HG03460 (cell line): ENCODE results near the gene VPS18.

Experiments
- ATAC-seq: cut with Tn5 transposase; IDR thresholded peaks from one replicate; pipeline ENCODE4 v1.9.1; 2021; ENCODE audit not compliant: unreplicated experiment

Gene VPS18

DNA sequence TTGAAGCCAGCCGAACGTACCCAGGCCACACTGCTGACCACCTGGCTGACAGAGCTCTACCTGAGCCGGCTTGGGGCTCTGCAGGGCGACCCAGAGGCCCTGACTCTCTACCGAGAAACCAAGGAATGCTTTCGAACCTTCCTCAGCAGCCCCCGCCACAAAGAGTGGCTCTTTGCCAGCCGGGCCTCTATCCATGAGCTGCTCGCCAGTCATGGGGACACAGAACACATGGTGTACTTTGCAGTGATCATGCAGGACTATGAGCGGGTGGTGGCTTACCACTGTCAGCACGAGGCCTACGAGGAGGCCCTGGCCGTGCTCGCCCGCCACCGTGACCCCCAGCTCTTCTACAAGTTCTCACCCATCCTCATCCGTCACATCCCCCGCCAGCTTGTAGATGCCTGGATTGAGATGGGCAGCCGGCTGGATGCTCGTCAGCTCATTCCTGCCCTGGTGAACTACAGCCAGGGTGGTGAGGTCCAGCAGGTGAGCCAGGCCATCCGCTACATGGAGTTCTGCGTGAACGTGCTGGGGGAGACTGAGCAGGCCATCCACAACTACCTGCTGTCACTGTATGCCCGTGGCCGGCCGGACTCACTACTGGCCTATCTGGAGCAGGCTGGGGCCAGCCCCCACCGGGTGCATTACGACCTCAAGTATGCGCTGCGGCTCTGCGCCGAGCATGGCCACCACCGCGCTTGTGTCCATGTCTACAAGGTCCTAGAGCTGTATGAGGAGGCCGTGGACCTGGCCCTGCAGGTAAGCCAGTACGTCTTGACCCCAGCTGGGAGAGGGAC is 6.2 kb downstream of the VPS18 start:
- no peak for ATAC-seq

DNA sequence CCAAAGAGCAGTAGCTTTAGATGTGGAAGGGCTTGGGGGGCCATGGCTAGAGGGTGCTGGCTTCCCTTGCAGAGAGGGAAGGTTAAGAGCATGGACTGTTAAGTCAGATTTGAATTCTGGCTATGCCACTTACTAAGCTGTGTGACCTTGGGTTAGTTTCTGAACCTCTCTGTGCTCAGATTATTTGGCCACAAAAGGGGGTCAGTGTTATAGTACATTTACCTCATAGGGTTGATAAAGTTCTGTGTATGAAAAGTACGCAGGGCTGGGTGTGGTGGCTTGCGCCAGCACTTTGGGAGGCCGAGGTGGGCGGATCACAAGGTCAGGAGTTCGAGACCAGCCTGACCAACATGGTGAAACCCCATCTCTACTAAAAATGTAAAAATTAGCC is 6.8 kb downstream of the VPS18 start:
- no peak for ATAC-seq

DNA sequence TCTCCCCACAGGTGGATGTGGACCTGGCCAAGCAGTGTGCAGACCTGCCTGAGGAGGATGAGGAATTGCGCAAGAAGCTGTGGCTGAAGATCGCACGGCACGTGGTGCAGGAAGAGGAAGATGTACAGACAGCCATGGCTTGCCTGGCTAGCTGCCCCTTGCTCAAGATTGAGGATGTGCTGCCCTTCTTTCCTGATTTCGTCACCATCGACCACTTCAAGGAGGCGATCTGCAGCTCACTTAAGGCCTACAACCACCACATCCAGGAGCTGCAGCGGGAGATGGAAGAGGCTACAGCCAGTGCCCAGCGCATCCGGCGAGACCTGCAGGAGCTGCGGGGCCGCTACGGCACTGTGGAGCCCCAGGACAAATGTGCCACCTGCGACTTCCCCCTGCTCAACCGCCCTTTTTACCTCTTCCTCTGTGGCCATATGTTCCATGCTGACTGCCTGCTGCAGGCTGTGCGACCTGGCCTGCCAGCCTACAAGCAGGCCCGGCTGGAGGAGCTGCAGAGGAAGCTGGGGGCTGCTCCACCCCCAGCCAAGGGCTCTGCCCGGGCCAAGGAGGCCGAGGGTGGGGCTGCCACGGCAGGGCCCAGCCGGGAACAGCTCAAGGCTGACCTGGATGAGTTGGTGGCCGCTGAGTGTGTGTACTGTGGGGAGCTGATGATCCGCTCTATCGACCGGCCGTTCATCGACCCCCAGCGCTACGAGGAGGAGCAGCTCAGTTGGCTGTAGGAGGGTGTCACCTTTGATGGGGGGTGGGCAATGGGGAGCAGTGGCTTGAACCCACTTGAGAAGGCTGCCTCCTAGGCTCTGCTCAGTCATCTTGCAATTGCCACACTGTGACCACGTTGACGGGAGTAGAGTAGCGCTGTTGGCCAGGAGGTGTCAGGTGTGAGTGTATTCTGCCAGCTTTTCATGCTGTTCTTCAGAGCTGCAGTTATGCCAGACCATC is 8.6 kb downstream of the VPS18 start:
- no peak for ATAC-seq

DNA sequence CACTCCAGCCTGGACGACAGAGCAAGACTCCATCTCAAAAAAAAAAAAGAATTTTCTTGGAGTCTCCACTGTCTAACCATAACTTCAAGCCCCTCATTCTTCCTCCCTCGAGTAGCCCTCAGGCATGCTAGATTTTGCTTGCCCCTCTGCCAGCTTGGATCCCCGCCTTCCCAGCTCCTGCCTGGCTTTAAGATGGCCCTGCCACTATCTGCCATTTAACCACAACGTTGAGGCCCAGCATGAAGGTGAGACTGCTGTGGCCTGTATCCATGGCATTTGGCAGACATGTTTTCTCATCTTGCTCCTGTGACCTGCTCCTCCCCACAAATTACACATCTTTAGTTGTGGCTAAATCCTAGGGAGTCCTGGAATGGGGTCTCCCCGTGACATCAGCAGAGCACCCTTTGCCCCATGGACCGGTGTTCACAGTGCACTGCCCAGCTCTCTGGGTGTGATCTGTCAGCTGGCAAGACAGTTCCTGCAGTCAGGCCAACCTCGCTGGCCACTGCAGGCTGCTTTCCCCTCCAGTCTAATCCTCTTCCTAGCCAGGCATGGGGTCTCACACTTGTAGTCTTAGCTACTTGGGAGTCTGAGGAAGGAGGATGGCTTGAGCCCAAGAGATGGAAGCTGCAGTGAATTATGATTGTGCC is 10.4 kb downstream of the VPS18 start:
- no peak for ATAC-seq

DNA sequence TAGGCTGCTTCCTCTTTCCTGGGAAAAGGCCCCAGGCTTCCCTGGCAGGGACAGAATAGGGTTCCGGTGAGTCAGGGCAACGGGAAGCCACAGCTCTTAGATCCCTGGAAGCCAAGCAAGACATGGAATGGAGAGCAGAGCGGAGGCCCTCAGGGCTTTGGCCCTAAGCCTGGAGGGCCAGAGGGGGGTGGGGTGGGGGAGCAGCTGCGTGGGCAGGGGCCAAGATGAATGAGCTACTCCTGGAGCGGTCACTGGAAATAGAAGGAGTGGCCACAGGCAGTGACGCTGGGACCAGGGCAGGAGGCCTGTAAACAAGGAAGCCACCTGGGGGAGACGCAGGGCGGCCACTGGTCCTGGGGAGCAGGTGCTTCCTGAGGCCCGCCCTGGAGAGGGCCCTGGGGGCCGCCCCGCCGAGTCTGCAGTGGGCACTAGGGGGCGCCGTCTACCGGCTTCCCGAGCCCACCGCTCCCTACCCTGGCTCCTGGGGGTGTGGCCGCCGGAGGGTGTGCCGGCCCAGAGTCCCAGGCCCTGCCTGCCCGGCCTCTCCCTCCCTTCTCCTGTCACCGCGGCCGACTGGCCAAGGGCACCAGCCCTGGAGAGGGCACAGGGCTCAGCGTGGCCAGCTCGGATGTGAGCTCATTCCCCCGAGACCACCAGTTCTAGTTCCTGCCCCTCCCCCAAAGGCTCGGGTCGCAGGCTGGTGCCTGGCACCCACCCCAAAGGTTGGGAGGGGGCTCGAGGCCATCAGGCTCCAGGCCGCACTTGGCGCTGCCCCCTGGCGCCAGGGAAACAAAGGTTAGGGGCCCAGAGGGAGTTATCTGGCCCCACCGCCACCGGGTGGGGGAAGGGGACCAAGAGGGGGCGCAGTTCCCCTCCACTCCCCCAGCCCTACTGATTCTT is 12.1 kb downstream of the VPS18 start:
- ATAC-seq, result peak; percentile 76

DNA sequence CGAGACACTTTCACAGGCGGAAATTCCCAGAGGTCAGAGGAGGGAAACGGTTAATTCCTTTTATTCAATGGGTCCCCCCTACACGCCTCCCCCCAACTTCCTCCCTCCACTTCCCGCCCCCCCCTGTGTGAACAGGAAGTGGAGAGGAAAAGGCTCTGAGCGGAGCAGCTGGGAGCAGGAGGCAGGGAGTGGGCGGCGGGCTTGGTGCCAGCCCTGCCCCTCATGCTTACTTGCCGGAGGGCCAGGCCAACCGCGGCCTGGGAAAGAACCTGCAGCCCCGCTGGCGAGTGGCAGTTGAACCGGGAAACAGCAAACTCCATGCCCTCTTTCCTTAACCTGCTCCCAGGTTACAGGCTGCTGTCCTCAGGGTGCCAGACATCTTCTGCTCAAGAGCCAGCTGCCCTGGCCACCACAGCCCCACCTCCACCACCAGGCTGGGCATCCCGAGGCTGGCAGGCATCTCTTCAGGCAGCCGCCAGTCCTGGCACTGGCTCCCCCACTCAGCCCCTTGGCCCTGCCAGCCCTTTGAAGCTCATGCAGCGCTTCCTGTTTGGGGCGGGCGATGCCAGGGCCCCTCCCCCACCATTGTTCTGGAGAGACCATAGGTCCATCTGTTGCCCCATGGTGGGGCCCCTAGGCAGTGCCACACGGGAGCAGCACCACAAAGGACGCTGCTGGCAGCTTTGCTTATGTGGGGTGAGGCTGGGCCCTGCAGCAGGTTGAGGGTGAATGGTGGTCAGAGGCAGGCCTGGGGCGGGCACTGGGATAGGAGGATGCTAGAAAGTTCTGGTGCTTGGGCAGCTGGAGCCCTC is 12.9 kb downstream of the VPS18 start:
- ATAC-seq, result no peak

DNA sequence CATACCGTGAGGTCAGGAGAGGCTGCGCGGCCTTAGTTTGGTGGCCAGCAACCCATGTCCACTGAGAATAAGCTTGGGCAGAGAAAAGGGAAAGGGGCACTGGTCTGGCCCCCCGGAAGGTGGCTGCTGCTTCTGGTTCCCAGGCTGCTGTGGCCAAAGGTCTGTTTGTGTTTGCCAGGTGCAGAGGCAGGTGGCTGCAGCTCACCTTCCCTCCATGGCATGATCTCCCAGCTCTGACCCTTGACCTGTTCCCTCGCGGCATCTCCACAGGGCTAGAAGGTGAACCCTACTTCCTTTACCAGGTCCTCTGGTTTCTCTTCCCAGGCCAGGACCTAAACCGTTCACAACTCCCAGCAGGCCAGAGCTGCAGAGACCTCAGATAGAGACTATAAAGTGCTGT is 13.8 kb downstream of the VPS18 start:
- ATAC-seq, result no peak

DNA sequence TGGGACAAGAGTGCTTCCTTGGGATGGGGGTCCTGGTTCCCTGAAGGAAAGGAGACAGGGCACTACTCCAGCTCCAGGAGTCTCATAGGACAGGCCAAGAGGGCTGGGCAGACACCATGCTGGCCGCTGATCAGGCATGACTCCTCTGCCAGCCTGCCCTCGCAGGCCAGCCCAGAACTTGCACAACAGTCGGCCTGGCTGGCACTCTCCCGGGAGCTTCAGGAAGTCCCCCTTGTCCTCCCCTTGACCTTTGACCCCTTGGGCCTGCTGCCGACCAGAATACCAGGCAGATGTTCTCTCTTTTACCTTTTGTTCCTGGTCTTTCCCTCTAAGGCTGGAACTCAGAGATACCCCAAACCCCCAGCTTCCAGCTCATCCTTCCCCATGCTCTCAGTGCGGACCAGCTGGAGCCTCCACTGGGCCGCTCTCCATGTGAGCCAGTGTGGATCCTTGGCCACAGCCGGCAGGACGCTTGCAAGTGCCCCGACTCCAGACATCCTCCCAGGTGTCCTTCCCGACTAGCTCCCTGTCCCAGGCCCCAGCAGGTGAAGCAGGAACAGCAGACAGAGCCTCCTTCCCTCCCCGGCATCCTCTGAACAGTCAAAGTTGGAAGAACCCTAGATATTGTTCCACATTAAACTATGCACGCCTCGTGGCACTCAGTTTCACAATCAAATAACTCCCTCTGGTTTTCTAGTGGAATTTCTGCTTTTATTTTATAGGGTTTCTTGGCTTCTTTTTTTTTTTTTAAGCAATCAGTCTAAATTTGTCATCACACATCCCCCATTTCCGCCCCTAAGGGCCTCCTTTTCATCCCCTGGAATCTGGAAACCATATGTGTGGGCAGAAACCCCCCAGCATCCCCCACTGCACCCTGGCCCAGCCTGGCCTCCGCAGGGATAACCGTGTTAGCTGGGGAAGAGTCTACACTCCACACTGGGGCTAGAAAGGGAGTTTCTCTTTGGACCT is 15.7 kb downstream of the VPS18 start:
- ATAC-seq, result no peak

DNA sequence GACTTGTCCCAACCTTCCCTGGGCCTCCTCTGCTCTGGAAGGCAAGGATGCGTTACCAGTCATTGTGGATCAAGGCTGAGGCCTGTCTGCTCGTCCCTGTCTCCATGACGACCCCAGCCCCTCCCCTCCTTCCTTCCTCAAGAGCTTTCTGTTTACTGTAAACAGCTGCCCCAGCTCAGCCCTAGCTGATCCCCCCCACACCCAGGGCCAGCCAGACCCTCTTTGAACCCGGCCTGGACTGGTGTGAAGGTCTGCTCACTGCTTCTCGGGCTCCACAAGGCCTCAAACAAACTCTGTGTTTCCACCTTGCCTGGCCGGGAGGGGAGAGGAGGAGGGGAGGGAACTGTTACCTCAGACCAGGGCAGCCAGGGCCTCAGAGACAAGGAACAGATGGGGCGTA is 16.9 kb downstream of the VPS18 start:
- no peak for ATAC-seq

DNA sequence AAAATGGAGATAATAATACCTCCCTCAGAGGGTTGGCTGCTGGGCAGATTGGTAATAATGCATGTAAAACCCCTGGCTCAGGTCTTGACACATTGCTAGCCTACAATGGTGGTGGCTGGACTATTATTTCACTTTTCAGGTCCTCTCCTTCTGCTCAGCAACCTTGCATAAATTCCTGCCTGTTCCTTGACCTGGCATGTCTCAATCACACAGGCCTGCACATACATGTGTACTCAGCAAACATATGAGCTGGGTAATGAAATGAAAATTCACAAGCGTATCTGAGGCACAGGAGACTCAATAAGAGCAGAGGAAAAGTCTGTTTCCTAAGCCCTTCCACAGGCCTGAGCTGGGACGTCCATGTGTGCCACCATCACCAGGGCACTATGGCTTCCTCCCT is 17.4 kb downstream of the VPS18 start:
- ATAC-seq, result no peak

DNA sequence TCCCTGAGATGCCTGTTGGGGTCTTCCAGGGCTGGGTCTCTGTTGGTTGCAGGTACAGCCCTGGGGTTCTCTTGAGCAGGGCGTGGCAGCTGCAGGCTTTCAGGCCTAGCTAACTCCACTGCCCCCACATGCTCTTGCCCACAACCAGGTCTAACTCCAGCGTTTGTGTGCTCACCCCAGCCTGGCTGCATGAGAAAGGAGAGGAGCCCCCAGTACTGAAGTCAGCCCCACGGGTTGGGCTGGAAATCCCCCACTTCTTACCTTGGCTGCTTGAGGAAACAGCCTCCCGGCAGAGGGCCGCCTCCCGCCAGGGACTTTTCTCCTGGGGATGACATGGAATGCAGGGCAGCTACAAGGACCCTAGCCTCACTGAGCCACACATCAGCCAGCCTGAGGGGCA is 18.2 kb downstream of the VPS18 start:
- ATAC-seq, result no peak

DNA sequence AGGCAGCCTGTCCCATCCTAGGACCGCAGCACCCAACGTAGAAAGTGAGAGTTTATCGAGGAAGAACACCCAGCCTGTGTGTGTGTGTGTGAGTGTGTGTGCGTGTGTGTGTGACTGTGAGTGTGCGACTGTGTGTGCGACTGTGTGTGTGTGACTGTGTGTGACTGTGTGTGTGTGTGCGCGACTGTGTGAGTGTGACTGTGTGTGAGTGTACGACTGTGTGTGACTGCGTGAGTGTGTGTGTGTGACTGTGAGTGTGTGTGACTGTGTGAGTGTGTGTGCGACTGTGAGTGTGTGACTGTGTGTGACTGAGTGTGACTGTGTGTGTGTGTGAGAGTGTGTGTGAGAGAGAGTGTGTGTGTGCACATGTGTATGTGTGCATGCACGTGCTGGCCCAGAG is 19.8 kb downstream of the VPS18 start:
- ATAC-seq, result no peak

DNA sequence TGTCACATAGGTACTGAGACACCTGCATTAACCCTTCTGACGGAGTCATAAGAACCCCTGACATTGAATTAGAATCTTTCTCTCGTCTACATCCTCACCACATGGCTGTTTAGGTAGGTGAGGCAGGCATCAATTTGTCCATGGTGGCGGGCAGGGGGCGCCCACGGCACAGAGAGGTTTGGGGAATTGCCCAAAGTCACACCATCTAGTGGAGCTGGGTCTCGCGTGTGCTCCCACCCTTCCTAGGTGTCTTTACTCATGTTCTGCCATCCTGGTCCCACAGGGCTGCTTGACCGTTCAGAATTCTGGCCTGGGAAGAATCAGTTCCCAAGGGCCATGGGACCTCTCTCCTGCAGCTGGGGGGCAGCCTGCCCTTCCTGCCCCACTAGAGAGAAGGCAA is 20.2 kb downstream of the VPS18 start:
- no peak for ATAC-seq

DNA sequence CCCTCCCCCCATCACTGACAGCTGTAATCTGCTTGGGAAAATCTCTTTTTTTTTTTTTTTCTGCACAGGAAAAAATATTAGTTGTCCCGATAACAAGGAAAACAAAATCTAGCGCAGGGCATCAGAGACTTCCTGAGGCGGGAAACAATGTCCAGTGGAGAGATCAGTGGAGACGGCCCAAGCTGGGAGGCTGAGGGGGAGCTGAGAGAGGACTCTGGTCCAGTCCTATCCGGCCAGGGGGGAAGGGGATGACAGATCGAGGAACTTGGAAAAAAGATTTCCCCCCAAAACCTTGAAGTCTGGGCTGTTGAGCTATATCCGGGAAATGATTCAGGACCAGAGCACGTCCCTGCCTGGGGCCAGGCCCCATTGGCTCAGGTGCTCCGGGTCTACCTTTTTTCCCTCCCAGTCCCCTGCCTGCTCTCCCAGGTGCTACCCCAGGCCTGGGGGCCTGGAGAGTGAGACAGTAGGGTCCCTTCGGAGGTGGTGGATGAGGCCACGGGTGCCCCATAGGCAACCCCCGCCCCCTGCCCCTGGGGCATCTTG is 20.9 kb downstream of the VPS18 start:
- ATAC-seq, result no peak

DNA sequence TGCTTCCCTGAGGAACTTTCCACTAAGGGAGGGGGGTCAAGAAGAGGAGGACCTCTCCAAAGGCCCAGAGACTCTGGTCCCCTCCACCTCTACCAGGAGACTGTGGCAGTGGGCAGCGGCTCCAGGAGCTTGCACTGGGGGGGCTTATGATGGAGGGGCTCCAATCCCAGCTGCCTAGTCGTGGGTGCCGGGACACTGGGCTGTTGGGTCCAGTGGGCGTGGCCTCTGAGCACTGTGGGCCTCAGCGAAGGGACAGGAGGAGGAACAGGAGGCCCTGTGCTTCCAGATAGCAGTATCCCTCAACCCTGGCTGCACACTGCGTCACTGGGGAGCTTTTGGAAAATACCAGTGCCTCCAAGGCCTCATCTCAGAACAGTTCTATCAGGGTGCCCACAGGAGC is 21.4 kb downstream of the VPS18 start:
- ATAC-seq, result no peak

DNA sequence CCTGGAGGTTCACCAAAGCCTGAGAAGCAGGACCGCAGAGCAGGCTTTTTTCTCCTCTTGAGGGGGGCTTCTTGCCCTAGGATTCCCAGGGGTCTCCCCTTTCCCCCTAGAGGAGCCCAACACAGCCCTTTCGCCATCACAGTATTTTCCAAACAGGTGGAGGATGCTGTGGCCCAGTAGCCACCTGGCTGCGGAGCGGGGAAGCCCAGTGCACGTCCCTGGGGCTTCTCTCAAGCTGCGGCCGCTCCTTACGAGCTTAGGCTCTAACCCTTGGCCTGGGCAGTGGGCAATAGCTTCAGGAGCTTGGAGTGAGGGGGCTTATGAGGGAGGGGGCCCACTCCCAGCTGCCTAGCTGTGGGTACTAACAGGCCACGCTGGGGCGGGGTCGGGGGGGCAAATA is 23.3 kb downstream of the VPS18 start:
- ATAC-seq, result no peak

DNA sequence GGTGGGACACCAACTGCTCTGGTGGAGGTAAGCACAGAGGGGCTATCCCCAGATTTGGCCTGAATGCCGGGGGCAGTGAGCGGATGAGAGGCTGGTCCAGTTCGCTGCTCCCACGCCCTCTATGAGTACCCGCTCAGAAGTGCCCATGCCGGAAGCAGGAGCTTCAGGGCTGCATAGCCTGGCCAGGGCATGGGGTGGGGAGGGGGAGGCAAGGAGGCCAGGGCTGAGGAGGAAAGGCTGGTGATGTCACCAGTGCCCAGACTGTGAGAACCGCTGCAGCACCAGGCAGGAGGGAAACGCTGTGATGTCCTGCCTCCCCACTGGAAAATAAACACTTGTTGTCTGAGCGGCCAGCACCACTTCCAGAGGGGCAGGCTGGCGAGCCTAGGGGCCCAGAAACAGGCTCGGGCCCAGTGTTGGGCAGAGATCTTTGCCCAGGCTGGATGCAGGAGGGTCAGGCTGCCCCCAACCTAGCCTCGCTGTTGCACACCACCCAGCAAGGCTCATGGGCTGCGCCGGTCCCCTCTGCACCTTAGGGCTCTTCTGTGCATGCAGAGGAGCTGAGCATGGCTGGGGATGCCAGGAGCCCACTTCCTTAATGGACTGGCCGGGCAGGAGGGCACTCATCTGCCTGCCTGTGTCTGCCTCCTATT is 24.0 kb downstream of the VPS18 start:
- ATAC-seq, result no peak
